Measurements from ENCODE around the gene FNDC3B. TPM values are rescaled to one million over a fixed set of nuclear protein-coding genes. Genes with fewer than 3 reads are reported as not detected.

Gene FNDC3B
- total RNA-seq, 1 donor = 139 TPM

- TF ChIP-seq, protein P1, sequence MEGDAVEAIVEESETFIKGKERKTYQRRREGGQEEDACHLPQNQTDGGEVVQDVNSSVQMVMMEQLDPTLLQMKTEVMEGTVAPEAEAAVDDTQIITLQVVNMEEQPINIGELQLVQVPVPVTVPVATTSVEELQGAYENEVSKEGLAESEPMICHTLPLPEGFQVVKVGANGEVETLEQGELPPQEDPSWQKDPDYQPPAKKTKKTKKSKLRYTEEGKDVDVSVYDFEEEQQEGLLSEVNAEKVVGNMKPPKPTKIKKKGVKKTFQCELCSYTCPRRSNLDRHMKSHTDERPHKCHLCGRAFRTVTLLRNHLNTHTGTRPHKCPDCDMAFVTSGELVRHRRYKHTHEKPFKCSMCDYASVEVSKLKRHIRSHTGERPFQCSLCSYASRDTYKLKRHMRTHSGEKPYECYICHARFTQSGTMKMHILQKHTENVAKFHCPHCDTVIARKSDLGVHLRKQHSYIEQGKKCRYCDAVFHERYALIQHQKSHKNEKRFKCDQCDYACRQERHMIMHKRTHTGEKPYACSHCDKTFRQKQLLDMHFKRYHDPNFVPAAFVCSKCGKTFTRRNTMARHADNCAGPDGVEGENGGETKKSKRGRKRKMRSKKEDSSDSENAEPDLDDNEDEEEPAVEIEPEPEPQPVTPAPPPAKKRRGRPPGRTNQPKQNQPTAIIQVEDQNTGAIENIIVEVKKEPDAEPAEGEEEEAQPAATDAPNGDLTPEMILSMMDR (IDR thresholded peaks at IDR 0.05; ENCODE audit: insufficient read depth, low read length) = no peak
- no peak overlapping the region for H3K4me3 ChIP-seq (ENCODE audit: low read depth, low read length)
- no peak for DNase-seq (ENCODE audit: low read depth)
These were observed 229.0 kb downstream of the FNDC3B start for GRCh38 chr3:172268425-172268824.

GRCh38 chr3:172268868-172269267 is 229.5 kb downstream of the FNDC3B start:
- H3K4me3 ChIP-seq (ENCODE audit: low read depth, low read length) = no peak overlapping the region
- TF ChIP-seq, protein P1 (IDR thresholded peaks at IDR 0.05; ENCODE audit: insufficient read depth, low read length) = no peak
- no peak for DNase-seq (ENCODE audit: low read depth)

DNA sequence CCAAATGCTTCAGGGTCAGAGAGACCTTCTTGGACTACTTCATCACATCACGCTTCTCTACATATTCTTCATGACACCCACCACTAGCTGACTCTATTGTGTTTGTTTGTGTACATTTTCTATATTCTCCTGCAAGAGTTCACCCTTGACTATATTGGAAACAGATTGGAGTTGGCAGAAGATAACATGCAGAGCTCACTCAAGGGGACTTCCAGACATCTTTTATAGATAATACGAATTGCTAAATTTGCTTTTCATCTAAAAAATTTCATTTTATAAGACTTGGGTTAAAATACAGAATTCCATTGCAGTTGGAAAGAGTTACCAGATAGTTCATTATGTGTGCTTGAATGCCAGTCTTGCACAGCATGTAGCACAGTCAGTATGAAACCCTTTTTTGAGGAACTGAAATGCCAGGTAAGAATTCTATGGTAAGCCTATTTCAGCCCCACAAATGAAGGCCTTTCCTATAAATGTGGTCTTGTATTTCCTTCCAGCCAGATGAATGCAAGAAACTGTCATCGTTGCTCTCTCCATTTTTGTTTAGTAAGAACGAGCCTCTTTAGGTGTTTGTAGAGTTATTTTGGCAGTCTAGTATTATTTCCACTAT is 231.3 kb downstream of the FNDC3B start:
- TF ChIP-seq, protein P1 (IDR thresholded peaks at IDR 0.05; ENCODE audit: insufficient read depth, low read length) = no peak
- no peak for DNase-seq (ENCODE audit: low read depth)
- no peak overlapping the region for H3K4me3 ChIP-seq (ENCODE audit: low read depth, low read length)

- TF ChIP-seq, protein P1 (IDR thresholded peaks at IDR 0.05; ENCODE audit: insufficient read depth, low read length) = no peak
- no peak for DNase-seq (ENCODE audit: low read depth)
- H3K4me3 ChIP-seq (ENCODE audit: low read depth, low read length) = no peak overlapping the region
These were observed 232.1 kb downstream of the FNDC3B start for GRCh38 chr3:172271386-172271976.

DNA sequence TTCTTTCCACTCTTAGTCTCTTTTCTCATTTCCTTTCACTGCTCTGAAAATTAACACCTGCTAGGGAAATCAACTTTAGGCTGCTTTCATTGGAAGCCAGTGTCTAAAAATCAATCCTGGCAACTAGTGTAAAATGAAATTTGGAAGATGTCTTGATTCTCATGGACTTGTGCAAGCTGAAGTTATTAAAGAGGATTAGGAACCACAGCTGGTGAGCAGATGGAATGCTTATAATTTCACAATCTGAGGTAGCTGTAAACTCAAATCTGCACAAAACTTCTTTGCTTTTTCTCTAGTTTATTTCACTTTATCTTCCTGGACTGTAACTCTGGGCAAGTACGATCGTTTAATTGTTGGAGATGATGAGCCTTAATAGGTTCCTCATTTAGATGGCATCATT is 233.3 kb downstream of the FNDC3B start:
- TF ChIP-seq, protein P1 (IDR thresholded peaks at IDR 0.05; ENCODE audit: insufficient read depth, low read length) = no peak
- H3K4me3 ChIP-seq (ENCODE audit: low read depth, low read length) = no peak overlapping the region
- DNase-seq (ENCODE audit: low read depth) = peak; percentile 75

DNA sequence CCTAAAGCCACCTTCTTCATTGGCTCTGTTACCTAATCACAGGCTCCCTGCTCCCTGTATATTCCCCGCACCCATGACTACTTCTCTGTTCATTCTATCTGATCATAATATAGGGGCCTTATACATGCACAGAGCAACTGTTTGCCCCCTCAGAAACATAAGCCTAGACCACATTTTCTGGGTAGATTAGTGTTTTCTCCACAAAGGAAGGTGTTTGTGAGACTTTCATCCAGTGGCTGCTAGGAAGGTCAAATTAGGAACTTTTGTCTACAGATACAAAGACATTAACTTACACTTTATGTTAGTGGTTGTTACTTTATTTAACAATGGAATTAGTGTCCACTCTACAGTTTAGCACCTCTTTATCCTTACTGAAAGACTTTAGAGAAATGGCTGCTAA is 234.0 kb downstream of the FNDC3B start:
- TF ChIP-seq, protein P1 (IDR thresholded peaks at IDR 0.05; ENCODE audit: insufficient read depth, low read length) = no peak
- DNase-seq (ENCODE audit: low read depth) = no peak
- H3K4me3 ChIP-seq (ENCODE audit: low read depth, low read length) = no peak overlapping the region

Measured in fibroblast of the aortic adventitia (primary cell).